GM21717 (cell line): ENCODE data around the gene PIK3C2B.

Source experiments
- ATAC-seq: cut with Tn5 transposase; IDR thresholded peaks from one replicate; pipeline ENCODE4 v1.9.1; 2021; ENCODE audit warnings: mild to moderate bottlenecking, moderate library complexity; ENCODE audit not compliant: unreplicated experiment

The PIK3C2B gene

DNA sequence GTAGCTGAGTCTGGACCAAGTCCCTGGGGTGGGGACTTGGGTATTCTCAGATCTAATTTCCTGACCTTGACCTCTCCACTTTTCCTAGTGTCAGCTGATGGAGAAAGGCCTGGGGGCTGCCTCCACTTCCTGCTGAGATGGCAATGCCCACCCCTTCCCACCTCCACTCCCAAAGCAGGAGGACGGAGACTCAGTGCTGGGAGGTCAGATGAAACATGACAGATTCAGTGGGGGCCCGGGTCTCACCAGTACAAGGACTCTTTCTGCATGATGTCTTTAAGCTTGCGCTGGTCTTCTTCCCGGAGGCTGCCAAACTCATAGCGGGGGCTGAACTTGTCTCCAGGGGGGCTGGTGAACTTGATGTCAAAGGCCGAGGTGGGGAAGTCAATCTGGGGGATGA is 47.4 kb downstream of the PIK3C2B start:
- ATAC-seq = no peak

GRCh38 chr1:204446413-204447111 is 48.0 kb downstream of the PIK3C2B start:
- peak; percentile 51 for ATAC-seq

- no peak for ATAC-seq
These were observed 48.7 kb downstream of the PIK3C2B start for GRCh38 chr1:204445860-204446412.
